IMR-90 (cell line): ENCODE data around the gene MILR1.

Experiments used
- BHLHE40 ChIP-seq: fragments of 150-350 bp; IDR thresholded peaks from 2 replicates; pipeline ENCODE4 v1.6.1; 2016; ENCODE audit warnings: mild to moderate bottlenecking, low read depth, low read length
- CEBPB ChIP-seq: IDR thresholded peaks from 2 replicates; pipeline ENCODE4 v1.6.1; 2012; ENCODE audit warnings: low read depth, low read length, improper control_type of control experiment
- MAFK ChIP-seq: IDR thresholded peaks from 2 replicates; pipeline ENCODE4 v1.6.1; 2012; ENCODE audit warnings: low read depth, low read length, improper control_type of control experiment
- MXI1 ChIP-seq: IDR thresholded peaks from 2 replicates; pipeline ENCODE4 v1.6.1; 2012; ENCODE audit warnings: low read depth, mild to moderate bottlenecking, low read length, moderate library complexity, borderline replicate concordance
- NFE2L2 ChIP-seq: fragments of 150-350 bp; IDR thresholded peaks from 2 replicates; pipeline ENCODE4 v1.6.1; 2016; ENCODE audit warnings: low read depth, mild to moderate bottlenecking, low read length
- POLR2A ChIP-seq: IDR thresholded peaks from 2 replicates; pipeline ENCODE4 v1.6.1; 2012; ENCODE audit warnings: mild to moderate bottlenecking, low read depth, low read length
- RAD21 ChIP-seq: IDR thresholded peaks from 2 replicates; pipeline ENCODE4 v1.6.1; 2012; ENCODE audit warnings: low read length, improper control_type of control experiment
- RCOR1 ChIP-seq: IDR thresholded peaks from 2 replicates; pipeline ENCODE4 v1.6.1; 2012; ENCODE audit warnings: mild to moderate bottlenecking, low read length, improper control_type of control experiment; ENCODE audit not compliant: insufficient replicate concordance
- SMC3 ChIP-seq: fragments of 150-350 bp; IDR thresholded peaks from 2 replicates; pipeline ENCODE4 v1.6.1; 2016; ENCODE audit warnings: low read depth, mild to moderate bottlenecking, antibody characterized with exemption, low read length, moderate library complexity
- USF2 ChIP-seq: fragments of 150-350 bp; IDR thresholded peaks from 2 replicates; pipeline ENCODE4 v1.6.1; 2017; ENCODE audit warnings: mild to moderate bottlenecking, antibody characterized with exemption, low read length, low read depth
- TF ChIP-seq, protein P1 (sequence below): conservative IDR thresholded peaks from 2 replicates; pipeline ENCODE4 v1.5.1; 2012; ENCODE audit warnings: mild to moderate bottlenecking, low read depth, low read length, improper control_type of control experiment
- TF ChIP-seq, protein P2 (sequence below): fragments of 150-350 bp; IDR thresholded peaks from 2 replicates; pipeline ENCODE4 v1.6.1; 2016; ENCODE audit warnings: low read depth, mild to moderate bottlenecking, low read length, moderate library complexity, borderline replicate concordance

GRCh38 chr17:64504769-64505339 is 55.9 kb downstream of the MILR1 start:
- TF ChIP-seq USF2: no peak
- TF ChIP-seq, protein P1, sequence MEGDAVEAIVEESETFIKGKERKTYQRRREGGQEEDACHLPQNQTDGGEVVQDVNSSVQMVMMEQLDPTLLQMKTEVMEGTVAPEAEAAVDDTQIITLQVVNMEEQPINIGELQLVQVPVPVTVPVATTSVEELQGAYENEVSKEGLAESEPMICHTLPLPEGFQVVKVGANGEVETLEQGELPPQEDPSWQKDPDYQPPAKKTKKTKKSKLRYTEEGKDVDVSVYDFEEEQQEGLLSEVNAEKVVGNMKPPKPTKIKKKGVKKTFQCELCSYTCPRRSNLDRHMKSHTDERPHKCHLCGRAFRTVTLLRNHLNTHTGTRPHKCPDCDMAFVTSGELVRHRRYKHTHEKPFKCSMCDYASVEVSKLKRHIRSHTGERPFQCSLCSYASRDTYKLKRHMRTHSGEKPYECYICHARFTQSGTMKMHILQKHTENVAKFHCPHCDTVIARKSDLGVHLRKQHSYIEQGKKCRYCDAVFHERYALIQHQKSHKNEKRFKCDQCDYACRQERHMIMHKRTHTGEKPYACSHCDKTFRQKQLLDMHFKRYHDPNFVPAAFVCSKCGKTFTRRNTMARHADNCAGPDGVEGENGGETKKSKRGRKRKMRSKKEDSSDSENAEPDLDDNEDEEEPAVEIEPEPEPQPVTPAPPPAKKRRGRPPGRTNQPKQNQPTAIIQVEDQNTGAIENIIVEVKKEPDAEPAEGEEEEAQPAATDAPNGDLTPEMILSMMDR: no peak
- no peak for TF ChIP-seq SMC3
- no peak for TF ChIP-seq BHLHE40
- no peak for TF ChIP-seq NFE2L2
- TF ChIP-seq RAD21: no peak
- TF ChIP-seq, protein P2, sequence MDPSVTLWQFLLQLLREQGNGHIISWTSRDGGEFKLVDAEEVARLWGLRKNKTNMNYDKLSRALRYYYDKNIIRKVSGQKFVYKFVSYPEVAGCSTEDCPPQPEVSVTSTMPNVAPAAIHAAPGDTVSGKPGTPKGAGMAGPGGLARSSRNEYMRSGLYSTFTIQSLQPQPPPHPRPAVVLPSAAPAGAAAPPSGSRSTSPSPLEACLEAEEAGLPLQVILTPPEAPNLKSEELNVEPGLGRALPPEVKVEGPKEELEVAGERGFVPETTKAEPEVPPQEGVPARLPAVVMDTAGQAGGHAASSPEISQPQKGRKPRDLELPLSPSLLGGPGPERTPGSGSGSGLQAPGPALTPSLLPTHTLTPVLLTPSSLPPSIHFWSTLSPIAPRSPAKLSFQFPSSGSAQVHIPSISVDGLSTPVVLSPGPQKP: no peak
- TF ChIP-seq POLR2A: no peak
- no peak for TF ChIP-seq RCOR1
- peak; percentile 64 for TF ChIP-seq MAFK
- no peak for TF ChIP-seq CEBPB
- no peak for TF ChIP-seq MXI1
